Activated CD8-positive, alpha-beta memory T cell treated with anti-CD3 and anti-CD28 coated beads for 4 hours (primary cell): ENCODE results near the gene TALDO1.

Experiments
- DNase-seq, 2 donors: peaks; one replicate each; pipeline ENCODE4 v3.0.0-alpha.2; 2020; ENCODE audit warnings: low read depth in 2 of 2

Gene TALDO1

DNA sequence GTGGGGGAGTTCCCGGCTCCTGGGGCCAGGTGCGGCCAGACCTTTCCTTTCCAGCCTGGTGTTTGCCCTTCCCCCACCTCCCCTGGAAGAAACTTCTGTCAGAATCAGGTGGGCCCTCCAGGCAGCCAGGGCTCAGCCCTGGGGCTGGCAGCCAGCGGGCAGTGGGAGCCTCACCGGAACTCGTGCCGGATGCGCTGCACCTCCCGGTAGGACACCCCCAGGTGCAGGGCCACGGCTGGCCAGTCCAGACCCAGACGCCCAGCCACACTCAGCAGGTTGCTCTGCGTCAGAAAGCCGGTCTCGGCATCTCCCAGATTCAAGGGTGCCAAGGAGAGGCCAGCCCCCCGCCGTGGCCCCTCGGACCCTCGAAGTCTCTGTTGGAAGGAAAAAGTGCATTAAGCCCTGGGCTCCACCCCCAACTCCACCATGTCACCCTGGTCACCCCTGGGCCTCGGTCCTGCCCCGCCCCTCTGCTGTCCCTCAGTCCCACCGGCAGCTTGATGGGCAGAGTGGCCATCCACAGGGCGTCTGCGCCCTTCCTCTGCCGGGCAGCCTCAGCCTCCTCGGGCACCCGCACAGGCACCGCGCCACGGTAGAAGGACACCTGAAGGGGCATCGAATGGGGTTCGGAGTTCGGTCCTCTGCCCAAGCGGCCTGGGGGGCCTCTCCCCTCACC lies 52.5 kb downstream of the TALDO1 start:
- no peak for DNase-seq

DNA sequence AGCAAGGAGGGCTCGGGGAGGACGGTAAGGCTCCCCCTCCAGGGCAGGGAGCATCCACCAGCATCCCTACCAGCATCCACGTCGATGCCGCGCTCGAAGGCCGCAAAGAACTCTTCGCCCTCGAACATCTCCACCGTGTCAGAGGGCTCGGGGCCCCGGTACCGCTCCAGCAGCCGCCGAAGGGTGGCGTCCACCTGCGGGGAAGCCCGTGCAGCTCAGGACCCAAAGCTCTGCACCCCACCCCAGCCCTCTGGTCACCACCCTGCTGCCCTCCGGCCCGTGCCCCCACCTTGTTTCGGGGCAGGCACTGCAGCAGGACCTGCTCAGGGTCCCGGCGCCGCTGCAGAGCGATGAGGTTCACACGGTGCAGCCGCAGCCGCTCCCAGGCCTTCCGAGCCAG lies 53.2 kb downstream of the TALDO1 start:
- no peak for DNase-seq

DNA sequence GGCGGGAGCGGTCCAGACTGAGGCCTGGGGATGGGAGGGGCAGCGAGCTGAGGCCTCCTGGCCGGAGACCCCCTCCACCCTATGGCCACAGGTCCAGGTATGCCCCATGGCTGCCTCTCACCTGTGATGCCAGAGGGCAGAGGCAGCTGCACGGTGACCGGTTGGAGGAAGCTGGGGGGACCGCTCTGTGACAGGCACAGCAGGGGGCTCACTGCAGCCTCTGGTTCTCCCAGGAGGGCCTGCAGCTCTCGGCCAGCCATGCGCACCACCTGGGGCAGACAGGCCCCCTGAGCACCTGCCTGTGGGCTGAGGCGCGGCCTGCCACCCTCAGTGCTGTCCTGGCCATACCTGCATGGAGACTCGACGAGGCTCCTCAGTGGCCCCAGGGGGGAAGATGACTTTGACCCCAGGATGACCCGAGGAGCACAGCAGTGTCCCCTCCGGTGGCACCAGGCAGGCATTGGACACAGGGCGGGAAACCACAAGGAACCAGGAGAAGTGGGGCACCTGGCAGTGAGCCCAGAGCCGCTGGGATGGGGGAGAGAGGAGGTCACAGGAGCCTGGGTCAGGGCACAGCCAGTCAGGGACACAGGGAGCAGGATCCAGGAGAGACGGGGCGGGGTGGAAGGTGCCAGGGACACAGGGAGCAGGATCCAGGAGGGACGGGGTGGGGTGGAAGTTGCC lies 54.0 kb downstream of the TALDO1 start:
- DNase-seq: no peak

DNA sequence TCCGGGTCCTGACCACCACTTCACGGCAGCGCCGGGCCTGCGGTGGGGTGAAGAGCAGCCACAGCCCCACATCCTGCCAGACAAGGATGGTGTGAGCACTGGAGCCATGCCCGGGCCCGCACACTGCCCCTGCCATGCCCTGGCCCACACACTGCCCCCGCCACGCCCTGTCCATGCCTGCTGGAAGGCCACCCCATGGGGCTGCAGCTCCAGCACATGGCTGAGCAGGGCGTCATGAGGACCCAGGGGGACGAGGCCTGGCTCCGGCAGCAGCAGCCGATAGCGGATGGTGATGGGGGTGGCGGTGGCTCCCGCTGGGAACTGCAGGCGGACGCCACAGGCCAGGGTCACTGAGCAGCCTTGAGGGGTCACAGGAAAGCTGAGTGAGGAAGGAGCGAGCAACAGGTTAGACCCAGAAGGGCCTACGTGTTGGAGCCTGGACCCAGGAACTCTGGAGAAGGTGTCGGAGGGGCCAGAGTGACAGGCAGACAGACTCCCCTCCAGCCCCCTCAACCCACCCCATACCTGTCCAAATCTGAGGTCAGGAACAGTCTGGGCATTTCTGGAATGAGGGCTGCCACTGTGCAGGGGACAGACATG lies 54.9 kb downstream of the TALDO1 start:
- no peak for DNase-seq

DNA sequence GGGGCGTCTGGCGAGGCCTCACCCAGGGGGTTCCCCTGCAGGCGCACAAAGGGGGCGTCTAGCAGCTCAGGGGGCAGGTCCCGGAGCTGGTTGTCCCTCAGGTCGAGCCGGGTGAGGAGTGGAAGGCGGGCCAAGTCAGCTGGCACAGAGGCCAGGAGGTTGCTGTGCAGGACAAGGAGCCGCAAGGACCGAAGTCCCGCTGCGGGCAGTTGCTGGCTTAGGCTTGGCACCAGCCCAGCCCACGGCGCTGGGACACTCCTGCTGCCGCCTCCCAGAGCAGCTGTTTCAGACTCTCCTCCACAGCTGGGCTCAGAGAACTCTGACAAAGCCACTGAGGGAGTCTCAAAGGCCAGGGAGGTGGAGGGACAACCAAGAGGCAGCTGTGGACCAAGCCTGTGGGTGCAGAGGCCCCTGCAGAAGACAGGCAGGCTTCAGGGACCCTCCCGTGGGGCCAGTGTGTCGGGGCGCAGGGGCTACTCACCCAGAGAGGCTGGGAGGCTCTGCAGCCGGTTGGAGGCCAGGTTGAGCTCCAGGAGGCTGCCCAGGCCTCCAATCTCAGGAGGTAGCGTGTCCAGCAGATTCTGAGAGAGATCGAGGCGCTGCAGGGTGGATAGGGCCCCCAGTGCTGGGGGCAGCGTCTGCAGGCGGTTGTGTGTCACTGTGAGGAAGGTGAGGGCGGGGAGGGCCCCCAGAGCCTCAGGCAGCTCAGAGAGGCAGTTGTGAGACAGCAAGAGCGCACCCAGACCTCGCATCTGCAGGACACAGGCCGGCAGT lies 55.6 kb downstream of the TALDO1 start:
- no peak for DNase-seq

DNA sequence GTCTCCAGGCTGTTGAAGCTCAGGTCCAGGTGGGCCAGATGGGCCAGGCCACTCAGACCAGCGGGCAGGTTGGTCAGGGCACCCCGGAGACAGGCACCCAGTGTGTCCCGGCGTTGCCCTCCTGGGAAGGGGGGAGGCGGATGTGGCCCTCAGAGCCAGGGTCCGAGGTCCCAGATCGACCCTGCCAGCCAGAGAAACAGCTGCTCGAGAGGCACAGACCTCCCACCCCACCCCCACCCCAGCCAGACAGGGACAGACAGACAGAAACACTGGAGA lies 56.1 kb downstream of the TALDO1 start:
- no peak for DNase-seq

DNA sequence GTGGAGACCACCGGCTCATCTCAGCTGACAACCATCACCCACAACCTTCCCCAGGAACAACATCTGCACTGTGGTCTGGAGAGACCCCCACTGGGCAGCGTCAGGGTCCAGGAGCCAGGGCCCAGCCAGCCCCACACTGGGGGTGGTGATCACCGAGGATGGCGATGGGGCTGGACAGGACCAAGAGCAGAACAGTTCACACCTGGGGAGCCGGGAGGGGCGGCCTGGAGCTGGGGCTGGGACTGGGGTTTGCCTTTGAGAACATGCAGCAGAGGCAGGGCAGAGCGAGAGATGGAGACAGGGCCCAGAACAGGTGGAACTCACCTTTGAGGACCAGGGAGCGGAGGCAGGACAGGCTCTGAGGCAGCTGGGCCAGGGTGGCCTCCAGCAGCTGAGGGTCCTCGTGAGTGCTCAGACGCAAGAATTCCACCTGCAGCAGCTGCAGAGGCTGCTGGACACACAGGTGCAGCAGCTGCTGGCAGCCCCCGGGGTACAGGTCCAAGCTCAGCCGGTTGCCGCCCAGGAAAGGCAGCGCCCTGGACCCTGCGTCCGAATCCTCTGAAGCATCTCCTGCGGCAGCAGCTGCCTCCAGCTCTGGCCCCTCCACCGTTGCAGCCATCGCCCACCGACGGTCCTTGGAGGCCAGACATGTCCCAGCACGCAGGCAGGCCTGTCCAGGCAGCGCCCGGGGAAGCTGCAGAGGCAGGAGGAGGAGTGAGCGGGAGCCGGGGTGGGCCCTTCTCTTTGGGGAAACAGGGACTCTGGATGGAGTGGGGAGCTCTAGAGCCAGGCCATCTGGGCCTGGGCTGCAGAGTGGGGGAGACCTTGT lies 56.7 kb downstream of the TALDO1 start:
- DNase-seq: no peak

DNA sequence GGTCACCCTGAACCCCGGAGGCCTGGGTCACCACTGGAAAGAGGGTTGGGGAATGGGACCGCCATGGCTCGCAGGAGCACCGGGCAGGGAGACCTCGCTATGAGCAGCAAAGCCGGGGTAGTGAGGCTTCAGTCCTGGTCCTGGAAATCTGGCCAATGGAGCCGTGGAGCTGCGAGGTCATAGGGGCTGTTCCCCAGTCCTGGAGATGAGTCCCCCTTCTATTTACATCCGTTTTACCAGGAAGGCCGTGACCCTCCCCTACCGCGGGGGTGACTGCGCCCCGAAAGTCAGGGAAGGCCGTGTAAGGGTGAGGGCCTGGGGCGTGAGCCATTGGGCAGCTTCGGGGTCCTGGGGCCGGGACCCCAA lies 57.3 kb downstream of the TALDO1 start:
- no peak for DNase-seq

DNA sequence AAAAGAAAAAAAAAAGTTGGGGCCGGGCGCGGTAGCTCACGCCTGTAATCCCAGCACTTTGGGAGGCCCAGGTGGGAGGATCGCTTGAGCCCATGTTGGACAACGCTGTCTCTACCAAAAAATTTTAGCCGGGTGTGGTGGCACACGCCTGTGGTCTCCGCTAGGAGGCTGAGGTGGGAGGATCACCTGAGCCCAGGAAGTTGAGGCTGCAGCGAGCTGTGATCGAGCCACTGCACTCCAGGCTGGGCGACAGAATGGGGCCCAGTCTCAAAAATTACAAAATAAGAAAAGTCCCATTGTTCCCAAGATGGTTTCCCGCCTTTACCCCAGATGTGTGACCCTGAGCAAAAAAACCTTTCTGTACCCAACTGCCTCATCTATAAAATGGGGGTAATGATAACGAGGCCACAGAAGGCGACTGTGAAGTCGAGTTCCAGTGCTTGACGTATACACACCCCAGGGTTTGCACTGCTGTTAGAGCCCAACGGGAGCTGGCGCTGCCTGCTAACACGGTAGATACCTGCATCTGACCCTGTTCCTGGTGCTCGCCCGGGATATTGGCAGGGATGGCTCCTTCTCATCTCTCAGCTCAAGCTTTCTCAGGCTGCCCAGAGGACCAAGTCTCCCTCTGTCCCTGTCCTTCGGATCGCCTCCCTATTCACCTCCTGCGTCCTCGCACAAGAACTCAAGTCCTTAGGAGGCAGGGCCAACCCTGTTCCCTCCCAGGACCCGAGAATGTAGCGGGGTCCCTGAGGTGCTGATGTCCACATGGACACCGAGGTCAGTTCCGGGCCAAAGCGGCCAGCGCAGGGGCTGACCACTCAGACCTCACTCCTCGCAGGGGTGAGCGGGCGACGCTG lies 61.4 kb downstream of the TALDO1 start:
- DNase-seq: no peak

DNA sequence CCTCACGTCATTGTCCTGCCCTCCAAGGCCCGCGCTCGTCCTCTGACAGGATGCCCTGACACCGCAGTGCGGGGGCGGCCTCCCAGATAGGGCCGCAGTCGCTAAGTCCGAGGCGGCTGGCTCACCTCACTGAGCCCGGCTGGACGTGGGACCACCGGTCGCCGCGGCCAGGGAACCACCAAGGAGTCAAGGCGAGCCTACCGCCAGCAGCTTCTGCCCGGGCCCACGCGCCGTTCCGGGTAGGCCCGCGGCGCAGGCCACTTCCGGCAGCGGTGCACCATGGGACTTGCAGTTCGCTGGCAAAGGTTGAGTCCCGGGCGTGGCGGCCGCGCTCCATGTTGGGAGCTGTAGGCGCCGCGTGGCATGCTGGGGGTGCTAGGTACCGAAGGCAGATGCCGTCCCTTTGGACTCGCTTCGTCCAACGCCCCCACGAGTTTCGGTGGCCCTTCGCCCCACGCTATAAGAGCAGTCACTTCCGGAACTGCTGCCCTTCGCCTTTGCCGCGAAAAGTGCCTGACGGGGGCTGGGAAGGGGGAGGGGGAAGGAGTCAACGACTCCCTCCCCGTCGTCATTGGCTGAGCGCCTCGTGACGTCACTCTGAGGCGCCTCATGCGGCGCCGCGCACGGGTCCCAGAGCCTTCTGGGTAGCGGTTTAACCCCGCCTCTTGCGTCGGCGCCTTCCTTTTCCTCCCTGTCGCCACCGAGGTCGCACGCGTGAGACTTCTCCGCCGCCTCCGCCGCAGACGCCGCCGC lies 62.2 kb downstream of the TALDO1 start, which contains the start of gene RPLP2:
TSS of gene RPLP2 (plus strand) at position 681 of the 753 bp plus-strand sequence. CDS start 268 bp downstream, outside the sequence.
- peak; percentile 94 to 96 for DNase-seq

DNA sequence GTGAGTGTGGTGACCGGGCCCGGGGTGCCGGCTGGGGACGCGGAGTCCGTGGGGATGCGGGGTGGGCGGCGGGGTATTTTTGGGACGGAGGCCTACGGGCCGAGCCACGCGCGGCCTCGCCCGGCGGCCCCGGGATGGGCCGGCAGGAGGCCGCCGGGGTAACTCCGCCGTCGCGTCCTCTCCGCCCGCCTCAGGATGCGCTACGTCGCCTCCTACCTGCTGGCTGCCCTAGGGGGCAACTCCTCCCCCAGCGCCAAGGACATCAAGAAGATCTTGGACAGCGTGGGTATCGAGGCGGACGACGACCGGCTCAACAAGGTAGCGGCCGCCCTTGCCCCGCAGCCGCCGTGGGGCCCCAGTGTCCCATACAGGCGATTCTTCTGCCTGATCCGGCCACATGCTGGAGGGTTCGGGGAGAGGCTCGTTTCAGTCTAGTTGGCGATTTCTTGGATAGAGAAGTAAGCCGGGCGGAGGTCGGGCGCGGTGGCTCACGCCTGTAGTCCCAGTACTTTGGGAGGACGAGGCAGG lies 62.8 kb downstream of the TALDO1 start:
- DNase-seq: no peak

DNA sequence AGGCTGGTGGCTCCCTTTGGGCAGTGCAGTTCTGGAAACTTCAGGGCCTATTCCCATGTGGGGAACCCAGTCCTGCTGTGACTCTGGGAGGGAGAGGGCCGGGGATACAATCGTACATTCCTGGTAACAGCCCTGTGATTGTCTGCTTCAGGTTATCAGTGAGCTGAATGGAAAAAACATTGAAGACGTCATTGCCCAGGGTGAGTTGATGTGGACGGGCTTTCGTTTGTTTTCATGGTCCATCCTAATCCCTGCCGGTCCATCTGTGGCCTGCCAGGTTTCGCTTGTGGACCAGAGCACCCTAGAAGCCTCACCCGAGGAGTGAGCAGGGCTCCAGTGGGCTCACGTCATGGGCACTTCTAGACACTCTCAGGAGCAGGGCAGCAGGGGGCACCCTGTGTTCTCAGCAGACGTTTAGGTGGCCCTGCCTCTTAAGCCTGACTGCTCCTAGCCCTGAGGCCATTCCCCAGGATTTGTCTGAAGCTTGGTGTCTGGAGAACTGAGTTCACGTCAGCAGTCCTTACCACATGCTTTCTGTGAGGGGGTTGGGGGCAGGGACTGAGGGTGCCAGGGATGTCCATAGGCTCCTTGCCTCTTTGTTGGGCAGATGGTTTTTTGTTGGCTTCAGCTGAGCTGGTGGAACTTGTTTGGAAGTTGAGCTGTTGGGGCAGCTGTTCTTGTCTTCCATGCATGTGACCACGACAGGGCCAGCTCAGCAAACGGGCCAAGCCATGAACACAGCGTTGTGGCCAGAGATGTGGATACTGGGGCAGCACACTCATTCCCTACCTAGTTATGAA lies 64.4 kb downstream of the TALDO1 start:
- no peak for DNase-seq

DNA sequence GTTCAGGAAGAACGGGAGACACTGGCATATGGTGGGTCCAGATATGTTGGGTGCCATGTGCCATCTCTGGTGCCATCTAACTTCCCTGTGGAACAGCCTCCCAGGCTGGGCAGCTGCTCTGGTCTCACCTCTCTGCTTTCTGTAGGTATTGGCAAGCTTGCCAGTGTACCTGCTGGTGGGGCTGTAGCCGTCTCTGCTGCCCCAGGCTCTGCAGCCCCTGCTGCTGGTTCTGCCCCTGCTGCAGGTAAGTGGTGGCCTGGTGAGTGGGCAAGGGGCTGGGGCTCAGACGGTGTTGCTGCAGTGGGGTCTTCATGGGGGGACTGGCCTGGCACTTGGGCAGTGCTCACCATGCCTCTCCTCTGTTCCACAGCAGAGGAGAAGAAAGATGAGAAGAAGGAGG lies 65.1 kb downstream of the TALDO1 start:
- DNase-seq: no peak

DNA sequence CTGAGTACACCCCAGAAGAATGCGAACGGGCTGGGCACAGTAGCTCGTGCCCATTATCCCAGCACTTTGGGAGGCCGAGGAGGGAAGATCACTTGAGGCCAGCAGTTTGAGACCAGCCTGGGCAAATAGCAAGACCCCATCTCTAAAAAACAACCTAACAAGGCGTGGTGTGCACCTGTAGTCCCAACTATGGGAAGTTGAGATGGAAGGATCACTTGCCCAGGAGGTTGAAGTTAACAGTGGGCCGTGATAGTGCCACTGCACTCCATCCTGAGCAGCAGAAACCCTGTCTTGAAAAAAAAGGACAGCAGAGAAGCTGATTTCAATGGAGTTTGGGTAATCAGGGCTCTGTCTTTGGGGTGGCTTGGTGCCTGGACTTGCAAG lies 65.8 kb downstream of the TALDO1 start:
- no peak for DNase-seq

DNA sequence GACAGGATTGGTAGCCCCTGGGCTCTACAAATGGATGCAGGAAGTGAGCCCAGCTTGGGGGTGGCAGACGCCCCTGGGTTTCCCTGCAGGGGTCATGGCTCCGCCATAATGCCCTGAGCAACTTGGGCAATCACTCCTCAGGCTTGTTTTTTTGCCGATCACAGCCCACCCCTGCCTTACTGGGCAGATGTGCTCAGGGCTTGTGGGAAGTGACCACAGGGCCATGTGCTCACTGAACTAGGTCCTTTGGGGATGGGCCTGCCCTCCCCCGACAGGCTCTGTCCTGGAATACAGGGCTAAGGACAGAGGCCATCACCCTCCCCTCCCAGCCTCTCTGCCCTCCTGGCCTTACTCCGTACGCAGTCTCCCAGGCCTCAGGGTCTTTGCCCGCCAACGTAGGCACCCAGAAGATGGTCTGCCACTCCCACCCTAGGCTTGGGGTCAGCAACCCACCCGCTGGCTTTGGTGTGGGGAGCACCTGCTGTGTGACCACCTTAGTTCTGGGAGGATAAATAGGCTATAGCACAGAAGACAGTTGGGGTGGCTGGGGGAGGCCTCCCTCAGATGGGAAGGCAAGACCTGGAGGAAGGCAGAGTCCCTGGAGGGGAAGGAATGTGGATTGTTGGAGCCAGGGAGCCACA lies 66.3 kb downstream of the TALDO1 start:
- no peak for DNase-seq
